HCT116 (cell line): Measurements from ENCODE around the gene ADAMTS6. TPM values are rescaled to one million over a fixed set of nuclear protein-coding genes. Genes with fewer than 3 reads are reported as not detected.

ENCODE experiments used
- ATAC-seq: fragments of 200-7000 bp; cut with Tn5 transposase; 2 replicates; pipeline ENCODE4 v1.9.1; 2020; ENCODE audit warnings: mild to moderate bottlenecking, moderate library complexity
- BruUV-seq: library from RNA; stranded (reverse); fragments of 400-500 nt; replicated peaks from 2 replicates; lab custom pipeline; 2021; lab: Mats Ljungman, UMichigan
- CTCF ChIA-PET: fragments of 300-600 bp; sonication (Branson Sonifier 250); formaldehyde crosslinking; loops from one replicate; lab custom pipeline; 2021; ENCODE audit warnings: antibody characterized with exemption; lab: Charles Lee
- POLR2A ChIA-PET: fragments of 300-600, 350-600 bp; sonication (Branson Sonifier 250); formaldehyde crosslinking; loops from one replicate; lab custom pipeline; 2021; ENCODE audit warnings: antibody characterized with exemption; lab: Charles Lee
- RAD21 ChIA-PET, 2 experiments: fragments of 300-600 bp; sonication (Branson Sonifier 250); formaldehyde crosslinking; loops; one replicate each; lab custom pipeline; 2023; ENCODE audit warnings: low total read pairs in 2 of 2; ENCODE audit not compliant: uncharacterized antibody in 2 of 2, unreplicated experiment in 2 of 2, low non-redundant PET in 1 of 2; lab: Charles Lee
- DNase-seq: peaks from one replicate; pipeline ENCODE4 v3.0.0-alpha.2; 2010; ENCODE audit warnings: low read depth, low spot score
- H2AFZ ChIP-seq: fragments of 200-600 bp; shearing (Covaris generic), sonication (generic); 2 replicates; pipeline ENCODE4 v1.6.1; 2017; ENCODE audit warnings: low read depth, mixed run types, mixed read lengths, antibody characterized with exemption, low read length; ENCODE audit not compliant: poor library complexity, severe bottlenecking
- H3K27ac ChIP-seq: 2 replicates; pipeline ENCODE4 v1.5.1; 2012; ENCODE audit warnings: low read depth, low read length
- H3K27me3 ChIP-seq: fragments of 200-600 bp; sonication (generic); 2 replicates; pipeline ENCODE4 v1.6.1; 2016; ENCODE audit warnings: mixed run types, low read length, mixed read lengths; ENCODE audit not compliant: insufficient read depth
- H3K36me3 ChIP-seq, 2 experiments: fragments of 200-500 bp in 1 of 2; fragments of 200-600 bp in 1 of 2; sonication (Bioruptor generic) in 1 of 2; sonication (generic) in 1 of 2; 2 replicates each; pipeline versions ENCODE4 v1.5.1 to v1.6.1; 2014 to 2016; ENCODE audit warnings: low read length in 2 of 2, inconsistent platforms in 1 of 2, mixed read lengths in 1 of 2, mixed run types in 1 of 2; ENCODE audit not compliant: insufficient read depth in 2 of 2, control insufficient read depth in 1 of 2
- H3K4me1 ChIP-seq, 2 experiments: fragments of 200-600 bp in 1 of 2; sonication (generic) in 1 of 2; 2 replicates each; pipeline versions ENCODE4 v1.5.1 to v1.6.1; 2012 to 2017; ENCODE audit warnings: low read length in 2 of 2, inconsistent platforms in 1 of 2, mild to moderate bottlenecking in 1 of 2, mixed read lengths in 1 of 2, mixed run types in 1 of 2, moderate library complexity in 1 of 2; ENCODE audit not compliant: insufficient read depth in 2 of 2, control insufficient read depth in 1 of 2
- H3K4me2 ChIP-seq: fragments of 200-600 bp; sonication (generic); 2 replicates; pipeline ENCODE4 v1.6.1; 2017; ENCODE audit warnings: mixed run types, low read length, mixed read lengths
- H3K4me3 ChIP-seq, 2 experiments: fragments of 200-600 bp in 1 of 2; sonication (generic) in 1 of 2; replicated peaks in 1 of 2; 2 replicates each; pipeline ENCODE4 v1.5.1; 2011 to 2016; ENCODE audit warnings: low read length in 2 of 2, control low read depth in 1 of 2, low read depth in 1 of 2, mild to moderate bottlenecking in 1 of 2, mixed read lengths in 1 of 2, mixed run types in 1 of 2
- H3K79me2 ChIP-seq: fragments of 200-600 bp; sonication (generic); 2 replicates; pipeline ENCODE4 v1.6.1; 2017; ENCODE audit warnings: mild to moderate bottlenecking, mixed run types, low read length, moderate library complexity, mixed read lengths; ENCODE audit not compliant: insufficient read depth
- H3K9ac ChIP-seq: fragments of 200-600 bp; sonication (generic); 2 replicates; pipeline ENCODE4 v1.6.1; 2016; ENCODE audit warnings: low read length, mixed read lengths
- H3K9me2 ChIP-seq: fragments of 200-600 bp; sonication (generic), shearing (Covaris generic); 2 replicates; pipeline ENCODE4 v1.6.1; 2017; ENCODE audit warnings: mixed run types, mild to moderate bottlenecking, moderate library complexity; ENCODE audit not compliant: insufficient read depth
- H3K9me3 ChIP-seq, 2 experiments: fragments of 200-500 bp in 1 of 2; fragments of 200-600 bp in 1 of 2; sonication (Bioruptor generic) in 1 of 2; sonication (generic) in 1 of 2; 2 replicates each; pipeline ENCODE4 v1.6.1; 2014 to 2017; ENCODE audit warnings: low read length in 2 of 2, mixed read lengths in 2 of 2, inconsistent platforms in 1 of 2, low read depth in 1 of 2, mild to moderate bottlenecking in 1 of 2, mixed run types in 1 of 2, moderate library complexity in 1 of 2; ENCODE audit not compliant: control insufficient read depth in 1 of 2, insufficient read depth in 1 of 2
- H4K20me1 ChIP-seq: fragments of 200-600 bp; sonication (generic), shearing (Covaris generic); 2 replicates; pipeline ENCODE4 v1.6.1; 2017; ENCODE audit warnings: mixed run types, mild to moderate bottlenecking, moderate library complexity; ENCODE audit not compliant: insufficient read depth
- ATF3 ChIP-seq: IDR thresholded peaks from 2 replicates; pipeline ENCODE4 v1.6.1; 2012
- CBX3 ChIP-seq: IDR thresholded peaks from 2 replicates; pipeline ENCODE4 v1.6.1; 2012; ENCODE audit warnings: low read depth
- CEBPB ChIP-seq: IDR thresholded peaks from 2 replicates; pipeline ENCODE4 v1.6.1; 2012; ENCODE audit warnings: low read depth
- CTCF ChIP-seq, 3 experiments: fragments of 200-600 bp in 1 of 3; sonication (generic) in 1 of 3; IDR thresholded peaks in 2 of 3; conservative IDR thresholded peaks in 1 of 3; 2 replicates each; pipeline ENCODE4 v1.5.1; 2012 to 2017; ENCODE audit warnings: low read depth in 2 of 3, low read length in 2 of 3, antibody characterized with exemption in 1 of 3, borderline replicate concordance in 1 of 3, control low read depth in 1 of 3, mild to moderate bottlenecking in 1 of 3, mixed read lengths in 1 of 3, mixed run types in 1 of 3, moderate library complexity in 1 of 3; ENCODE audit not compliant: insufficient read depth in 1 of 3
- ELF1 ChIP-seq: IDR thresholded peaks from 2 replicates; pipeline ENCODE4 v1.6.1; 2012; ENCODE audit warnings: low read depth, borderline replicate concordance
- EZH2 ChIP-seq: fragments of 200-600 bp; sonication (generic); IDR thresholded peaks from 2 replicates; pipeline ENCODE4 v1.6.1; 2017; ENCODE audit warnings: antibody characterized with exemption, mixed run types
- EZH2phosphoT487 ChIP-seq: fragments of 200-600 bp; IDR thresholded peaks from 2 replicates; pipeline ENCODE4 v1.6.1; 2018; ENCODE audit warnings: antibody characterized with exemption, borderline replicate concordance
- JUND ChIP-seq: IDR thresholded peaks from 2 replicates; pipeline ENCODE4 v1.6.1; 2012
- MAX ChIP-seq: IDR thresholded peaks from 2 replicates; pipeline ENCODE4 v1.6.1; 2012
- POLR2A ChIP-seq: IDR thresholded peaks from 2 replicates; pipeline ENCODE4 v1.7.0; 2011; ENCODE audit warnings: borderline replicate concordance; ENCODE audit not compliant: insufficient read depth, insufficient read length; ENCODE audit errors: extremely low read depth
- RAD21 ChIP-seq: IDR thresholded peaks from 2 replicates; pipeline ENCODE4 v1.6.1; 2012; ENCODE audit warnings: low read depth, mild to moderate bottlenecking
- REST ChIP-seq: IDR thresholded peaks from 2 replicates; pipeline ENCODE4 v1.6.1; 2012; ENCODE audit warnings: low read depth
- SIN3A ChIP-seq: IDR thresholded peaks from 2 replicates; pipeline ENCODE4 v1.6.1; 2012; ENCODE audit warnings: low read depth
- SP1 ChIP-seq: IDR thresholded peaks from 2 replicates; pipeline ENCODE4 v1.6.1; 2012; ENCODE audit warnings: low read depth
- SRF ChIP-seq: IDR thresholded peaks from 2 replicates; pipeline ENCODE4 v1.6.1; 2012; ENCODE audit warnings: low read depth
- ZBTB33 ChIP-seq: IDR thresholded peaks from 2 replicates; pipeline ENCODE4 v1.6.1; 2011; ENCODE audit warnings: mild to moderate bottlenecking, low read length, moderate library complexity; ENCODE audit not compliant: insufficient replicate concordance; ENCODE audit errors: extremely low read depth
- ZFX ChIP-seq: fragments of 450-650 bp; IDR thresholded peaks from 2 replicates; pipeline ENCODE4 v1.6.1; 2017
- intact Hi-C: fragments of 100-400 bp; cut with micrococcal nuclease; formaldehyde crosslinking; loops from 2 replicates; pipeline ENCODE4 v1.10.0; 2022
- total RNA-seq: library from RNA; stranded (reverse); gene quantifications from one replicate; pipeline ENCODE4 v1.2.1, GENCODE V29; 2021; ENCODE audit not compliant: unreplicated experiment

Gene ADAMTS6
- total RNA-seq, 1 experiment from 2014 or later: 0.93 TPM

GRCh38 chr5:65479527-65479926, 2.2 kb downstream of the ADAMTS6 start:
- H3K9me2 ChIP-seq: no peaks in the 10 kb centered on the region
- ChIA-PET CTCF (no interaction called here), POLR2A (no interaction called here), RAD21 (no interaction called here)
- DNase-seq (no peak), ATAC-seq (no peak)
- H3K27ac ChIP-seq: no peak overlapping the region
- TF ChIP-seq MAX (no peak), SIN3A (no peak), SP1 (no peak), SRF (no peak), CBX3 (no peak), EZH2phosphoT487 (no peak), CTCF (IDR thresholded peaks at IDR 0.05 in 2 of 3, conservative IDR thresholded peaks at IDR 0.05 in 1 of 3; ENCODE audit: borderline replicate concordance in 1 of 3, insufficient read depth in 1 of 3, low read depth in 2 of 3, low read length in 2 of 3) (no peak), ZBTB33 (no peak), ZFX (no peak), EZH2 (no peak), CEBPB (no peak), ATF3 (no peak), JUND (no peak), POLR2A (no peak), RAD21 (no peak), ELF1 (no peak), REST (no peak)
- no peaks in the 10 kb centered on the region for H4K20me1 ChIP-seq
- no peaks in the 10 kb centered on the region for H3K79me2 ChIP-seq
- H3K4me3 ChIP-seq: no peak overlapping the region
- no peak overlapping the region for H2AFZ ChIP-seq
- no peak overlapping the region for H3K9ac ChIP-seq
- intact Hi-C loops: no loop called here
- peaks cover 11 to 21% of the 10 kb centered on the region in 2 experiments; a peak in 3 of 4 replicates for H3K4me1 ChIP-seq
- no peaks in the 10 kb centered on the region for H3K9me3 ChIP-seq
- no peaks in the 10 kb centered on the region for H3K27me3 ChIP-seq
- H3K36me3 ChIP-seq: no peaks in the 10 kb centered on the region
- H3K4me2 ChIP-seq: no peak overlapping the region
- BruUV-seq: no TSS peak
